H1 (cell line): ENCODE data around the gene CASD1. TPM values are rescaled to one million over a fixed set of nuclear protein-coding genes. Genes with fewer than 3 reads are reported as not detected.

ENCODE experiments used
- CTCF ChIA-PET: fragments of 300-600 bp; sonication (Branson Sonifier 250); formaldehyde crosslinking; loops from one replicate; lab custom pipeline; 2021; ENCODE audit not compliant: partially characterized antibody; lab: Charles Lee
- POLR2A ChIA-PET: fragments of 300-600 bp; sonication (Branson Sonifier 250); formaldehyde crosslinking; loops from one replicate; lab custom pipeline; 2021; ENCODE audit warnings: inconsistent platforms; ENCODE audit not compliant: partially characterized antibody; lab: Charles Lee
- DNase-seq, 2 experiments: peaks; one replicate each; pipeline versions ENCODE4 v3.0.0 to v3.0.0-alpha.2; 2010 to 2022; ENCODE audit warnings: low spot score in 2 of 2, low read depth in 1 of 2, mixed read lengths in 1 of 2
- FAIRE-seq: peaks from 2 replicates; lab custom pipeline; 2011; peaks lifted over from hg19 to GRCh38; lab: Jason Lieb, UNC
- H2AFZ ChIP-seq: 2 replicates; pipeline ENCODE4 v1.8.1; 2012; ENCODE audit warnings: low read length, inconsistent platforms
- H2AK5ac ChIP-seq: 2 replicates; pipeline ENCODE4 v1.6.1; 2013; ENCODE audit warnings: low read depth, low read length
- H2BK120ac ChIP-seq: replicated peaks from 2 replicates; pipeline ENCODE3; 2013; ENCODE audit warnings: low read depth, low read length, inconsistent platforms
- H2BK12ac ChIP-seq: 2 replicates; pipeline ENCODE4 v1.6.1; 2013; ENCODE audit warnings: low read depth, low read length
- H2BK15ac ChIP-seq: 2 replicates; pipeline ENCODE4 v1.6.1; 2013; ENCODE audit warnings: low read length
- H2BK20ac ChIP-seq: 2 replicates; pipeline ENCODE4 v1.6.1; 2013; ENCODE audit warnings: low read length
- H2BK5ac ChIP-seq: 2 replicates; pipeline ENCODE4 v1.6.1; 2013; ENCODE audit warnings: low read depth, low read length
- H3K14ac ChIP-seq: 2 replicates; pipeline ENCODE4 v1.6.1; 2013; ENCODE audit warnings: inconsistent platforms; ENCODE audit not compliant: insufficient read length
- H3K18ac ChIP-seq: 2 replicates; pipeline ENCODE4 v1.6.1; 2013; ENCODE audit warnings: low read length; ENCODE audit errors: extremely low read depth
- H3K23ac ChIP-seq: 2 replicates; pipeline ENCODE4 v1.6.1; 2013; ENCODE audit warnings: inconsistent platforms; ENCODE audit not compliant: insufficient read length
- H3K23me2 ChIP-seq: 2 replicates; pipeline ENCODE4 v1.6.1; 2013; ENCODE audit warnings: low read depth, low read length
- H3K27ac ChIP-seq: 2 replicates; pipeline ENCODE4 v1.6.1; 2011; ENCODE audit warnings: low read depth, low read length, inconsistent platforms
- H3K27me3 ChIP-seq, 4 experiments: replicated peaks in 1 of 4; 1 replicate in 1 of 4; 2 replicates in 3 of 4; pipeline versions ENCODE4 v1.6.1 to v1.8.1; 2011 to 2013; ENCODE audit warnings: low read length in 3 of 4, mild to moderate bottlenecking in 3 of 4, inconsistent platforms in 2 of 4, mixed read lengths in 2 of 4, moderate library complexity in 1 of 4; ENCODE audit not compliant: control insufficient read depth in 3 of 4, insufficient read depth in 3 of 4; ENCODE audit errors: extremely low read depth in 1 of 4
- H3K36me3 ChIP-seq, 4 experiments: 2 replicates each; pipeline versions ENCODE4 v1.6.1 to v1.8.1; 2011 to 2013; ENCODE audit warnings: mild to moderate bottlenecking in 4 of 4, low read length in 3 of 4, moderate library complexity in 2 of 4, control low read depth in 1 of 4, inconsistent platforms in 1 of 4; ENCODE audit not compliant: insufficient read depth in 4 of 4, control insufficient read depth in 2 of 4
- H3K4ac ChIP-seq: replicated peaks from 2 replicates; pipeline ENCODE3; 2013; ENCODE audit warnings: low read length, low read depth, mixed read lengths, inconsistent platforms; ENCODE audit not compliant: insufficient read length
- H3K4me1 ChIP-seq, 4 experiments: replicated peaks in 1 of 4; 1 replicate in 1 of 4; 2 replicates in 3 of 4; pipeline versions ENCODE4 v1.6.1 to v1.8.1; 2011 to 2013; ENCODE audit warnings: low read length in 3 of 4, inconsistent platforms in 2 of 4, mixed read lengths in 1 of 4; ENCODE audit not compliant: insufficient read depth in 4 of 4, control insufficient read depth in 3 of 4
- H3K4me2 ChIP-seq, 2 experiments: 2 replicates each; pipeline versions ENCODE4 v1.6.1 to v1.8.1; 2011 to 2013; ENCODE audit warnings: low read depth in 2 of 2, low read length in 2 of 2, control low read depth in 1 of 2, inconsistent platforms in 1 of 2, mild to moderate bottlenecking in 1 of 2; ENCODE audit not compliant: insufficient read depth in 1 of 2
- H3K4me3 ChIP-seq, 4 experiments: fragments of 200-600, 300-600 bp in 1 of 4; sonication (generic), shearing (Covaris generic), sonication (Bioruptor Twin) in 1 of 4; 2 replicates each; pipeline versions ENCODE4 v1.5.1 to v1.8.1; 2011 to 2016; ENCODE audit warnings: low read length in 4 of 4, low read depth in 3 of 4, control low read depth in 2 of 4, inconsistent platforms in 2 of 4, mild to moderate bottlenecking in 2 of 4, mixed read lengths in 1 of 4, moderate library complexity in 1 of 4; ENCODE audit not compliant: insufficient read depth in 2 of 4; ENCODE audit errors: extremely low read depth in 1 of 4
- H3K56ac ChIP-seq: replicated peaks from 2 replicates; pipeline ENCODE3; 2013; ENCODE audit warnings: low read depth, mild to moderate bottlenecking, mixed read lengths, low read length, inconsistent platforms; ENCODE audit not compliant: insufficient read length
- H3K79me1 ChIP-seq: 2 replicates; pipeline ENCODE4 v1.6.1; 2013; ENCODE audit warnings: low read depth, low read length, control low read depth
- H3K79me2 ChIP-seq, 2 experiments: 2 replicates each; pipeline versions ENCODE4 v1.6.1 to v1.8.1; 2012 to 2013; ENCODE audit warnings: low read length in 2 of 2, mild to moderate bottlenecking in 2 of 2, inconsistent platforms in 1 of 2; ENCODE audit not compliant: insufficient read depth in 2 of 2, control insufficient read depth in 1 of 2
- H3K9ac ChIP-seq, 4 experiments: replicated peaks in 1 of 4; 1 replicate in 1 of 4; 2 replicates in 3 of 4; pipeline versions ENCODE4 v1.6.1 to v1.8.1; 2011 to 2013; ENCODE audit warnings: low read depth in 3 of 4, low read length in 3 of 4, control low read depth in 2 of 4, mild to moderate bottlenecking in 2 of 4, moderate library complexity in 2 of 4, inconsistent platforms in 1 of 4; ENCODE audit errors: extremely low read depth in 1 of 4
- H3K9me3 ChIP-seq, 2 experiments: 2 replicates each; pipeline versions ENCODE4 v1.6.1 to v1.8.1; 2012 to 2013; ENCODE audit warnings: mild to moderate bottlenecking in 2 of 2, moderate library complexity in 2 of 2, control low read depth in 1 of 2, inconsistent platforms in 1 of 2, low read depth in 1 of 2, low read length in 1 of 2, mixed read lengths in 1 of 2; ENCODE audit not compliant: insufficient read depth in 2 of 2
- H4K20me1 ChIP-seq, 2 experiments: replicated peaks in 1 of 2; 2 replicates each; pipeline versions ENCODE3 to v1.8.1; 2011 to 2013; ENCODE audit warnings: inconsistent platforms in 2 of 2, low read length in 2 of 2, mild to moderate bottlenecking in 1 of 2; ENCODE audit not compliant: insufficient read depth in 2 of 2, control insufficient read depth in 1 of 2
- H4K5ac ChIP-seq: 2 replicates; pipeline ENCODE4 v1.6.1; 2013; ENCODE audit warnings: low read length, low read depth, mixed read lengths, inconsistent platforms; ENCODE audit not compliant: insufficient read length
- H4K8ac ChIP-seq: 2 replicates; pipeline ENCODE4 v1.8.0; 2013; ENCODE audit warnings: mild to moderate bottlenecking, moderate library complexity, low read length, inconsistent platforms; ENCODE audit not compliant: insufficient read depth; ENCODE audit errors: extremely low read depth
- H4K91ac ChIP-seq: replicated peaks from 2 replicates; pipeline ENCODE3; 2013; ENCODE audit warnings: low read length, mixed read lengths, inconsistent platforms; ENCODE audit not compliant: insufficient read length
- BRCA1 ChIP-seq: IDR thresholded peaks from 2 replicates; pipeline ENCODE4 v1.6.1; 2012; ENCODE audit warnings: low read depth, low read length, improper control_type of control experiment
- CREB1 ChIP-seq: IDR thresholded peaks from 2 replicates; pipeline ENCODE4 v1.6.1; 2012; ENCODE audit warnings: inconsistent platforms
- EGR1 ChIP-seq: IDR thresholded peaks from 2 replicates; pipeline ENCODE4 v1.6.1; 2011; ENCODE audit warnings: low read depth, low read length, borderline replicate concordance
- HDAC2 ChIP-seq, 2 experiments: fragments of 300-600 bp in 1 of 2; sonication (generic) in 1 of 2; IDR thresholded peaks; 2 replicates each; pipeline ENCODE4 v1.6.1; 2011 to 2012; ENCODE audit warnings: low read depth in 2 of 2, low read length in 2 of 2, mild to moderate bottlenecking in 2 of 2, moderate library complexity in 2 of 2, borderline replicate concordance in 1 of 2, inconsistent platforms in 1 of 2
- MAFK ChIP-seq: IDR thresholded peaks from 2 replicates; pipeline ENCODE4 v1.6.1; 2012; ENCODE audit warnings: low read depth, mild to moderate bottlenecking, improper control_type of control experiment, low read length
- NANOG ChIP-seq: IDR thresholded peaks from 2 replicates; pipeline ENCODE4 v1.6.1; 2011; ENCODE audit warnings: low read length, low read depth, mild to moderate bottlenecking, inconsistent platforms; ENCODE audit not compliant: insufficient read depth, poor library complexity, severe bottlenecking
- POLR2A ChIP-seq, 2 experiments: IDR thresholded peaks; 1 replicate in 1 of 2; 2 replicates in 1 of 2; pipeline ENCODE4 v1.6.1; 2011; ENCODE audit warnings: low read depth in 2 of 2, low read length in 2 of 2, mild to moderate bottlenecking in 2 of 2; ENCODE audit errors: control extremely low read depth in 1 of 2
- RAD21 ChIP-seq, 2 experiments: IDR thresholded peaks in 1 of 2; conservative IDR thresholded peaks in 1 of 2; 2 replicates each; pipeline ENCODE4 v1.6.1; 2011; ENCODE audit warnings: low read depth in 2 of 2, low read length in 2 of 2, improper control_type of control experiment in 1 of 2, inconsistent platforms in 1 of 2, mild to moderate bottlenecking in 1 of 2, moderate library complexity in 1 of 2
- RXRA ChIP-seq: IDR thresholded peaks from 2 replicates; pipeline ENCODE4 v1.6.1; 2011; ENCODE audit warnings: low read depth, mild to moderate bottlenecking, low read length, moderate library complexity; ENCODE audit not compliant: insufficient read depth
- SIN3A ChIP-seq, 2 experiments: IDR thresholded peaks in 1 of 2; conservative IDR thresholded peaks in 1 of 2; 2 replicates each; pipeline ENCODE4 v1.6.1; 2011 to 2012; ENCODE audit warnings: low read length in 2 of 2, improper control_type of control experiment in 1 of 2, low read depth in 1 of 2, mild to moderate bottlenecking in 1 of 2
- SP2 ChIP-seq: IDR thresholded peaks from 2 replicates; pipeline ENCODE4 v1.6.1; 2012; ENCODE audit warnings: mild to moderate bottlenecking, low read length, inconsistent platforms
- SP4 ChIP-seq: IDR thresholded peaks from 2 replicates; pipeline ENCODE4 v1.6.1; 2012; ENCODE audit warnings: low read length, inconsistent platforms
- SUZ12 ChIP-seq: fragments of 200-600 bp; sonication (generic); IDR thresholded peaks from 2 replicates; pipeline ENCODE4 v1.6.1; 2012; ENCODE audit warnings: mild to moderate bottlenecking, inconsistent platforms, low read length, moderate library complexity, mixed read lengths
- WGBS, 2 experiments: shearing (Covaris generic) in 1 of 2; methylation state at CpG; one replicate each; pipeline versions ENCODE4 v1.1.6 to v1.1.7; 2013 to 2015; ENCODE audit warnings: low lambda C conversion rate in 2 of 2, mixed read lengths in 2 of 2, inconsistent platforms in 1 of 2, low coverage in 1 of 2, missing lambda C conversion rate in 1 of 2; ENCODE audit not compliant: insufficient replicate concordance in 2 of 2, insufficient coverage in 1 of 2, insufficient read length in 1 of 2; ENCODE audit errors: extremely low coverage in 1 of 2, missing lambda C conversion rate in 1 of 2; 5-methylcytosine and 5-hydroxymethylcytosine counted together
- polyA plus RNA-seq, 7 experiments: library from polyadenylated mRNA; depleted of rRNA in 3 of 7; stranded (reverse) in 5 of 7; unstranded in 2 of 7; fragments of >200 nt in 5 of 7; fragments of 200-250 nt in 2 of 7; gene quantifications; 1 replicate in 5 of 7; 2 replicates in 1 of 7; 4 replicates in 1 of 7; pipeline versions ENCODE4 v1.2.1 to v1.2.3, GENCODE V29; 2011 to 2013; ENCODE audit warnings: missing spikeins in 2 of 7, mixed read lengths in 2 of 7
- total RNA-seq: library from RNA; stranded (reverse); fragmentation: NEBNext Ultra II Directional; extraction: Animal tissue kit (Norgen Biotek cat#: 25700); gene quantifications from 2 replicates; pipeline ENCODE4 v1.2.1, GENCODE V29; 2021
- TF ChIP-seq, protein P1 (sequence below): IDR thresholded peaks from 2 replicates; pipeline ENCODE4 v1.6.1; 2012; ENCODE audit warnings: inconsistent platforms

CASD1 gene
- total and polyA plus RNA-seq, 2 of the 8 experiments (the other 6 are each of a cell fraction or from before 2014, with no cell fraction given) = 14.2 to 18.8 TPM

DNA sequence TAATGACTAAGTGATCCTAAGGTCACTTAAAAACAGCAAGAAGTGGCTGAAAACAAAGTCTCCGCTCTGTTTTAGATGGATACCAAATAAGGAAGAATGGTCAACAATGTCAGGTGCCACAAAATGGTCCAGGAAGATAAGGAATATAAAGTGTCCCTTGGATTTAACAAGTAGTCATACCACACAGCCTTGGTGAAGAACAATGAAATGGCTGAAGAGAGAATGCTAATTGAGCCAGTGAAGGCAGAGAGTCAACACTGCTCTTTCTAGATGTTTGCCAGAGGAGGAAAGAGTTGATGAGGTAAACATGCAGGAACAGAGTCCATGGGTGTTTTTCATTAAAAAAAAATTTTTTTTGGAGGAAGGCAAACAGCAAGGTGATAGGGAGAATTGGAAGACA lies 2.1 kb upstream of the CASD1 start:
- Histone ChIP-seq H3K18ac (no peak overlapping the region), H3K4me2 (no peak overlapping the region), H2AK5ac (no peak overlapping the region), H3K23me2 (peaks cover 5% of the 10 kb centered on the region; the same call in 1 of the 2 replicates), H2BK20ac (no peak overlapping the region), H3K9me3 (no peaks in the 10 kb centered on the region), H2BK5ac (no peak overlapping the region), H3K56ac (no peak overlapping the region), H3K79me1 (no peaks in the 10 kb centered on the region), H3K4me3 (no peak overlapping the region), H2BK12ac (no peak overlapping the region), H3K9ac (no peak overlapping the region), H2BK15ac (no peak overlapping the region), H3K14ac (no peak overlapping the region), H3K4me1 (peaks cover 0 to 8% (median 4%) of the 10 kb centered on the region in 4 experiments; a peak in 6 of 7 replicates), H3K27ac (no peak overlapping the region), H2BK120ac (no peak overlapping the region), H4K91ac (no peak overlapping the region), H2AFZ (no peak overlapping the region), H3K36me3 (no peaks in the 10 kb centered on the region), H3K4ac (no peak overlapping the region), H3K79me2 (peaks cover 0 to 22% of the 10 kb centered on the region in 2 experiments; a peak in 2 of 4 replicates), H4K5ac (no peak overlapping the region), H3K23ac (no peak overlapping the region), H4K8ac (no peak overlapping the region), H3K27me3 (no peaks in the 10 kb centered on the region), H4K20me1 (peaks cover 0 to 3% of the 10 kb centered on the region in 2 experiments)
- FAIRE-seq (no peak), DNase-seq (no peak)
- CTCF ChIA-PET = no interaction called here
- WGBS, 2 experiments = 86% methylated on average over 1 of the region's 1 CpG; no CpG with 5 or more reads in 1 of the 2 experiments
- POLR2A ChIA-PET = no interaction called here
- TF ChIP-seq BRCA1 = no peak
- TF ChIP-seq RAD21 (IDR thresholded peaks at IDR 0.05 in 1 of 2, conservative IDR thresholded peaks at IDR 0.05 in 1 of 2; ENCODE audit: low read depth in 2 of 2, low read length in 2 of 2) = no peak
- TF ChIP-seq EGR1 = no peak
- TF ChIP-seq SUZ12 = no peak
- TF ChIP-seq RXRA = no peak
- TF ChIP-seq SP2 = no peak
- TF ChIP-seq POLR2A (IDR thresholded peaks at IDR 0.05; ENCODE audit: control extremely low read depth in 1 of 2, low read depth in 2 of 2, low read length in 2 of 2) = no peak
- no peak for TF ChIP-seq CREB1
- TF ChIP-seq NANOG = no peak
- no peak for TF ChIP-seq SIN3A (conservative IDR thresholded peaks at IDR 0.05 in 1 of 2, IDR thresholded peaks at IDR 0.05 in 1 of 2; ENCODE audit: low read depth in 1 of 2, low read length in 2 of 2)
- no peak for TF ChIP-seq MAFK
- no peak for TF ChIP-seq SP4
- TF ChIP-seq HDAC2 (IDR thresholded peaks at IDR 0.05; ENCODE audit: borderline replicate concordance in 1 of 2, low read depth in 2 of 2, low read length in 2 of 2) = no peak
- TF ChIP-seq, protein P1, sequence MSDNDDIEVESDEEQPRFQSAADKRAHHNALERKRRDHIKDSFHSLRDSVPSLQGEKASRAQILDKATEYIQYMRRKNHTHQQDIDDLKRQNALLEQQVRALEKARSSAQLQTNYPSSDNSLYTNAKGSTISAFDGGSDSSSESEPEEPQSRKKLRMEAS = no peak
